OCI-LY1 (cell line): Measurements from ENCODE around the gene MUC7.

Source experiments
- H2AFZ ChIP-seq: fragments of 200-600 bp; sonication (generic), shearing (Covaris generic); 2 replicates; pipeline ENCODE4 v1.6.0; 2014; ENCODE audit warnings: antibody characterized with exemption, mild to moderate bottlenecking, low read length
- H3F3A ChIP-seq: fragments of 200-600 bp; sonication (generic), shearing (Covaris generic); 2 replicates; pipeline ENCODE4 v1.6.0; 2014; ENCODE audit warnings: mild to moderate bottlenecking, antibody characterized with exemption, low read length, moderate library complexity; ENCODE audit not compliant: insufficient read depth
- H3K27ac ChIP-seq: fragments of 200-600 bp; sonication (generic); 2 replicates; pipeline ENCODE4 v1.5.1; 2014; ENCODE audit warnings: low read length, mixed run types, mild to moderate bottlenecking, low read depth; ENCODE audit not compliant: poor library complexity, severe bottlenecking
- H3K27me3 ChIP-seq: fragments of 200-600 bp; sonication (generic); 2 replicates; pipeline ENCODE4 v1.6.0; 2014; ENCODE audit warnings: antibody characterized with exemption, mild to moderate bottlenecking, low read length, moderate library complexity; ENCODE audit not compliant: insufficient read depth
- H3K36me3 ChIP-seq: fragments of 200-600 bp; sonication (generic); 2 replicates; pipeline ENCODE4 v1.6.1; 2014; ENCODE audit warnings: mild to moderate bottlenecking, antibody characterized with exemption, low read length, moderate library complexity, mixed read lengths; ENCODE audit not compliant: insufficient read depth
- H3K4me1 ChIP-seq: fragments of 200-600 bp; sonication (generic); 2 replicates; pipeline ENCODE4 v1.5.1; 2014; ENCODE audit warnings: mild to moderate bottlenecking, low read length, moderate library complexity; ENCODE audit not compliant: insufficient read depth, severe bottlenecking
- H3K4me2 ChIP-seq: fragments of 200-600 bp; sonication (generic), shearing (Covaris generic); 2 replicates; pipeline ENCODE4 v1.6.1; 2014; ENCODE audit warnings: low read length
- H3K4me3 ChIP-seq: fragments of 200-600 bp; sonication (generic); 2 replicates; pipeline ENCODE4 v1.5.1; 2014; ENCODE audit warnings: low read length, low read depth, mild to moderate bottlenecking, mixed read lengths; ENCODE audit not compliant: poor library complexity, severe bottlenecking
- H3K79me2 ChIP-seq: fragments of 200-600 bp; shearing (Covaris generic); 2 replicates; pipeline ENCODE4 v1.6.1; 2016; ENCODE audit warnings: mixed run types, low read length, mixed read lengths; ENCODE audit not compliant: insufficient read depth
- H3K9ac ChIP-seq: fragments of 200-600 bp; sonication (generic), shearing (Covaris generic); 2 replicates; pipeline ENCODE4 v1.6.1; 2014; ENCODE audit warnings: mild to moderate bottlenecking, low read length, mixed read lengths
- H3K9me2 ChIP-seq: fragments of 200-600 bp; sonication (generic), shearing (Covaris generic); 2 replicates; pipeline ENCODE4 v1.6.1; 2014; ENCODE audit warnings: low read depth, mild to moderate bottlenecking, low read length, mixed read lengths
- H3K9me3 ChIP-seq: fragments of 200-600 bp; shearing (Covaris generic); 2 replicates; pipeline ENCODE4 v1.6.1; 2014; ENCODE audit warnings: low read length, mixed read lengths
- H4K20me1 ChIP-seq: fragments of 200-600 bp; sonication (generic), shearing (Covaris generic); 2 replicates; pipeline ENCODE4 v1.6.0; 2016; ENCODE audit warnings: mild to moderate bottlenecking, low read length; ENCODE audit not compliant: insufficient read depth
- CTCF ChIP-seq: fragments of 200-600 bp; sonication (generic), shearing (Covaris generic); IDR thresholded peaks from 2 replicates; pipeline ENCODE4 v1.5.1; 2017; ENCODE audit warnings: mild to moderate bottlenecking, antibody characterized with exemption, low read length, moderate library complexity, mixed read lengths
- EZH2 ChIP-seq: fragments of 200-600 bp; sonication (generic), shearing (Covaris generic); IDR thresholded peaks from 2 replicates; pipeline ENCODE4 v1.8.0; 2017; ENCODE audit warnings: borderline replicate concordance, mixed run types, mild to moderate bottlenecking, antibody characterized with exemption, low read length, moderate library complexity, mixed read lengths

Gene MUC7

DNA sequence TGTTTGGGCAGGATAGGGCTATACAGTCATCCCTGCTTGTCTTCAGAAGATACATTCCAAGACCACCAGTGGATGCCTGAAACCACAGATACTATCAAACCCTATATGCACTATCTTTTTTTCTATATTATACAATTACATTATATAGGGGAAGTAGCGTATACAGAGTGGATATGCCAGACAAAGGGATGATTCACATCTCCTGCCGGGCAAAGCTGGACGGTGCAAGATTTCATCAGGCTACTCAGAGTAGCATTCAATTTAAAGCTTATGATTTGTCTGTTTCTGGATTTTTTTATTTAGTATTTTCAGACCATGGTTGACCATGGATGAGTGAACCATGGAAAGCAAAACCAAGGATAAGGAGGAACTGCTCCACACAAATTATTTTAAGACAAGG is 39.4 kb downstream of the MUC7 start:
- H3K79me2 ChIP-seq: no peaks in the 10 kb centered on the region
- no peaks in the 10 kb centered on the region for H3K9me3 ChIP-seq
- H3K27ac ChIP-seq: no peak overlapping the region
- H3K9me2 ChIP-seq: no peaks in the 10 kb centered on the region
- no peak overlapping the region for H3K4me3 ChIP-seq
- TF ChIP-seq EZH2: no peak
- no peak for TF ChIP-seq CTCF
- no peak overlapping the region for H3K4me2 ChIP-seq
- no peaks in the 10 kb centered on the region for H3K36me3 ChIP-seq
- H4K20me1 ChIP-seq: no peaks in the 10 kb centered on the region
- H3K27me3 ChIP-seq: no peaks in the 10 kb centered on the region
- no peak overlapping the region for H2AFZ ChIP-seq
- H3F3A ChIP-seq: no peaks in the 10 kb centered on the region
- H3K9ac ChIP-seq: no peak overlapping the region
- H3K4me1 ChIP-seq: no peaks in the 10 kb centered on the region

DNA sequence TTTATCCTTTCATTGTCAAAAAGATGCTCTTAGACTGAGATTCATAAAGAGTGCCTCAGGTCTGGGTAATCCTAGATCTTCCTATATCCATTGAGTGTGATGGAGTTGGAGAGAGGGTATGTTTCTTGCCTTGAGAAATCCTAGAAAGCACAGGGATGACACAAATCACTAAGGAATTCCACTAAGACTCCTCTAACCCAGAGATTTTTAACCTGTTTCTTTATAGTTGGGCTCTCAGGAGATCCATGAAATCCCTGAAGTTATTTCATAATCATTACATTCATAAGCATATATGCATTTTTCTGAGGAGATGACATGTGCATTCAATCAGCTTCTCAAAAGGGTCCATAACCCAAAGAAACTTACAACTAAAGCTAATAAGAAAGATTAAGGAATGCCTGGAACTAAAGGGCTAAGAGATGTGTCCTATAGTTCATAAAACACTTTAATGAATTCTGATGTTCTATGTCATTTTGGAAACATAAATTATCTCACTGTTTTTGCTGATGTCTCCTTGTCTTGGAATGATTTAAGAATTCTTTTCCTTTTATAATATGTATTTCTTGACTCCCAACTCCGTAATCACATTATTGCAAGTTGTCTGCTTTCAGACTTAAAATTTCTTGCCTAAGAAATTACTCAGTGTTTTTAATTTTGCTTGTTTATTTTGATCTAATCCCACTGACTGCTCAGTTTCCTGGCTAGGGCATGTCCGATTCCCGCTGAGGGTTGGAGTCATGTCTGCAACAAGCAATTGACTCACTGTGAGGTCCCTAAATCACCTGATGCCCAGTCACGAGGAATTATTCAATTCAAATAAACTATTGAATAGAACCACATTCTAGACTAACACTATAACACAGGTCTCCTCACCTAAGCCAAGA is 43.6 kb downstream of the MUC7 start:
- H3K4me2 ChIP-seq: no peak overlapping the region
- no peaks in the 10 kb centered on the region for H3F3A ChIP-seq
- no peaks in the 10 kb centered on the region for H3K9me2 ChIP-seq
- no peaks in the 10 kb centered on the region for H4K20me1 ChIP-seq
- H3K79me2 ChIP-seq: no peaks in the 10 kb centered on the region
- H3K9me3 ChIP-seq: no peaks in the 10 kb centered on the region
- H3K4me3 ChIP-seq: no peak overlapping the region
- H3K27ac ChIP-seq: no peak overlapping the region
- no peaks in the 10 kb centered on the region for H3K4me1 ChIP-seq
- no peak overlapping the region for H2AFZ ChIP-seq
- no peaks in the 10 kb centered on the region for H3K27me3 ChIP-seq
- TF ChIP-seq EZH2 (no peak), CTCF (no peak)
- H3K9ac ChIP-seq: no peak overlapping the region
- H3K36me3 ChIP-seq: no peaks in the 10 kb centered on the region

GRCh38 chr4:70518269-70518668 is 46.3 kb downstream of the MUC7 start, which contains the start of gene AMTN:
AMTN (plus strand) TSS chr4:70518569; CDS start chr4:70518778, 209 bp downstream.
- Histone ChIP-seq H3K9ac (no peak within 1 kb of the TSS), H3F3A (no peaks in the 10 kb centered on the region), H3K4me1 (no peaks in the 10 kb centered on the region), H2AFZ (no peak within 1 kb of the TSS), H3K4me2 (no peak within 1 kb of the TSS), H3K36me3 (no peaks in the 10 kb centered on the region), H3K9me2 (no peaks in the 10 kb centered on the region), H3K4me3 (no peak within 1 kb of the TSS), H3K79me2 (no peaks in the 10 kb centered on the region), H4K20me1 (no peaks in the 10 kb centered on the region), H3K27ac (no peak within 1 kb of the TSS), H3K9me3 (no peaks in the 10 kb centered on the region), H3K27me3 (no peaks in the 10 kb centered on the region)
- TF ChIP-seq CTCF (no peak), EZH2 (no peak)
